Mononuclear cell (primary cell): ENCODE data around the gene FSIP1. TPM values are rescaled to one million over a fixed set of nuclear protein-coding genes. Genes with fewer than 3 reads are reported as not detected.

ENCODE experiments used
- H3K27me3 ChIP-seq: 2 replicates; pipeline ENCODE4 v1.6.0; 2011; ENCODE audit warnings: low read length, control low read depth; ENCODE audit not compliant: insufficient read depth
- H3K4me1 ChIP-seq: 2 replicates; pipeline ENCODE4 v1.5.1; 2011; ENCODE audit warnings: mild to moderate bottlenecking, low read length, control low read depth; ENCODE audit not compliant: insufficient read depth
- H3K4me3 ChIP-seq: 2 replicates; pipeline ENCODE4 v1.5.1; 2011; ENCODE audit warnings: mild to moderate bottlenecking, low read length, moderate library complexity
- H3K9me3 ChIP-seq: 2 replicates; pipeline ENCODE4 v1.5.1; 2011; ENCODE audit warnings: low read depth, mild to moderate bottlenecking, control low read depth, low read length
- total RNA-seq: library from RNA; depleted of rRNA; stranded (reverse); fragments of >200 nt; gene quantifications from one replicate; pipeline ENCODE4 v1.2.3, GENCODE V29; 2012

The FSIP1 gene
- total RNA-seq, 1 donor: 0.94 TPM

- Histone ChIP-seq H3K4me1 (no peaks in the 10 kb centered on the region), H3K9me3 (no peaks in the 10 kb centered on the region), H3K27me3 (no peaks in the 10 kb centered on the region), H3K4me3 (no peak overlapping the region)
These were observed 110.5 kb downstream of the FSIP1 start for GRCh38 chr15:39672184-39672583.

GRCh38 chr15:39670687-39671086 lies 112.0 kb downstream of the FSIP1 start:
- no peak overlapping the region for H3K4me3 ChIP-seq
- H3K4me1 ChIP-seq: no peaks in the 10 kb centered on the region

GRCh38 chr15:39669661-39670060 lies 113.0 kb downstream of the FSIP1 start:
- H3K4me3 ChIP-seq: no peak overlapping the region
- no peaks in the 10 kb centered on the region for H3K4me1 ChIP-seq
- no peaks in the 10 kb centered on the region for H3K27me3 ChIP-seq
- H3K9me3 ChIP-seq: no peaks in the 10 kb centered on the region

More at GRCh38 chr15:39670687-39671086, 112.0 kb downstream of the FSIP1 start:
- H3K9me3 ChIP-seq: no peaks in the 10 kb centered on the region
- no peaks in the 10 kb centered on the region for H3K27me3 ChIP-seq

DNA sequence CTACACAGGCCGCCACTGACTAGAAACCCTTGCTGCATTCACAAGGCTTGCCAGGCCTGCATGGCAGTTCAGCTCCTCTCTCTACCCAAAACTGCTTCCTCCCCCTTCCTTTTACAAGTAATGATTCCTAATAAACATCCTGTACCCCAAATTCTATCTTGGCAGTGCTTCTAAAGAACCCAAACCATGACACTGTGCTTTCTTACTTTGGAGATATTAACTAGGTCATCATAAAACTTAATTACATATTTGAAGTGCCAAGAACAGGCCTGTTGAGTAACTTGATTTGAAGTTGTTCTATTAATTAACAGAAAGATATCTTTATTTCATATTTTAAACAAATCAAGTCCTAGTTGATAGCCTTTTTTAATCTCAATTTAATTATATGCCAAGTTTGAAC lies 113.4 kb downstream of the FSIP1 start:
- Histone ChIP-seq H3K4me3 (no peak overlapping the region), H3K27me3 (no peaks in the 10 kb centered on the region), H3K4me1 (no peaks in the 10 kb centered on the region), H3K9me3 (no peaks in the 10 kb centered on the region)

DNA sequence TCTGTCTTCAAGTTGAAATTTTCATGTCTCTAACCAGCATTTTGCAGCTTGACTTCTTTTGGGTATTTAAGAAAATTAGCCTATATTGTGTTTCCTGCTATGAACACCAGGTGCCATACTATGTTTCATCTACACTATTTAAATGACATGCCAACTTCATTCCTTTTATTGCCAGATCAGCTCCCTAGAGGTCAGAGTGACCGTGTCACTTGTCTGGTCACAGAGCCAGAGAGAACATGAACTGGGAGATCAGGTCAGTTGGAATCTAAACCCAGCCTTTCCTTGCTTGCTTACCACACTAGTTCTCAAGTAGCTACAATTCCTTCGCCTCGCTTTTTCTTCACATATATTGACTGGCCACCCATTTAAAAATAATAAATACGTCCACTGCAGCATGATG lies 114.2 kb downstream of the FSIP1 start:
- H3K4me3 ChIP-seq: no peak overlapping the region
- H3K9me3 ChIP-seq: no peaks in the 10 kb centered on the region
- H3K4me1 ChIP-seq: no peaks in the 10 kb centered on the region
- no peaks in the 10 kb centered on the region for H3K27me3 ChIP-seq

DNA sequence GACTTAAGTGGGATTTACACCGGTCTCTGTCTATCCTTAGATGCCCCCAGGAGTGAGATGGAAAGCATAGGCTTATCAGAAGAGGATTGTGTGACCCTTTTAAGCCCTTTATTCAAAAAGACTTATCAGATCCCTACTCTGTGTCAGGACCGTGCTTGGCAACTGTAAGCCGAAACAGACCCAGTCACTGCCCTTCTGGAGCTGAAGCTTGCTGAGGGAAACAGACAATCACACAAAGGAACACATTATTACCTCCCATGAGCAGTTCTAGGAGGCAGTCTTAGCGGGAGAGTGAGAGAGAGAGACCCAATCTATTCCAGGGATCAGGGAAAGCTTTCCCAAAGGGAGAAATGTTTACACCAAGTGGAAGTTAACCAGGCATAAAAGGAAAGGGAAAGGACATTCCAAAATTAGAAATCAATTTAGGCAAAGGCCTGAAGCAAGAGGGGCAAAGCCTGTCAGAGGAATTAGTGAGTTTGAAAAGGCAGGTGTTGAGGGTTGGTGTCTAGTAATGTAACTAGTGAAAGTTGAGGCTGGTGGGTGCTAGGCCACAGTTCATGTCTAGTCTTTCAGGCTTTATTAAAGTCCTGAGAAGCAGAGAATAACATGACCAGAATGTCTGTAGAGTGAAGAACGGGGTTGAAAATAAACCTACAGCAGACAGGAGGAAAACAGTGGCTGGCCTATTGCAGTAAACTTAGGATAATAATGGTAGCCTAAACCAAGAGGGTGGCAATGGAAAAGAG lies 115.1 kb downstream of the FSIP1 start:
- Histone ChIP-seq H3K27me3 (no peaks in the 10 kb centered on the region), H3K4me3 (no peak overlapping the region), H3K9me3 (no peaks in the 10 kb centered on the region), H3K4me1 (no peaks in the 10 kb centered on the region)

GRCh38 chr15:39666677-39667076 lies 116.0 kb downstream of the FSIP1 start:
- no peak overlapping the region for H3K4me3 ChIP-seq
- H3K4me1 ChIP-seq: no peaks in the 10 kb centered on the region
- H3K9me3 ChIP-seq: no peaks in the 10 kb centered on the region
- no peaks in the 10 kb centered on the region for H3K27me3 ChIP-seq

DNA sequence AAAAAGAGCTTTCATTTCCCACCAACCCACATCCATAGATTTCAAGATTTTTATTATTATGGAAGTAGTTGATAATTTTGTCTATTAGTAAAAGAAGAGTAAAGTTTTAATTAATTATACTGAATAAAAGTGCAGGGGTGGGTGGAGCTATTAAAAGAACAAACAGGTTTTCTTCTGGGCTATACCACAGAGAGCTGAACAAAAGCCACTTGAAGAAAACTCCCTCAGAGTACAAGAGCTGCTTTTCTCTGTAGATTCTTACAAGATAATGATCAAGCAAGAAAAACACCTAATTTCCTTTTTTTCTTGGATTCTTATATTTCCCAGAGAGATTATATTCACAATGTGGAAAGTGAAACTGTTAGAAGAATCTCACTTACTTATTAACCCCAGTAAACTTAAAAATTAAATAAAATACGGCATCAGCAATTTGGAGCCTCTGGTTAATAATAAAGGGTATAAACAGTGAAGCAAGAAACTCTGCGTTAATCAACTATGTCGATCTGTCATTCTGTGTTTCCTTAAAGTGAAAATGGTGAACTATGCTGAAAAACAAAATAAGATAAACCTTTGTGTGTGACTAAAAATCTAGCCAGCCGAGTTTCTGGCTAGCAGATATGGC lies 116.9 kb downstream of the FSIP1 start:
- no peak overlapping the region for H3K4me3 ChIP-seq
- H3K27me3 ChIP-seq: no peaks in the 10 kb centered on the region
- no peaks in the 10 kb centered on the region for H3K4me1 ChIP-seq
- H3K9me3 ChIP-seq: no peaks in the 10 kb centered on the region

GRCh38 chr15:39663704-39664250 lies 118.9 kb downstream of the FSIP1 start:
- no peaks in the 10 kb centered on the region for H3K27me3 ChIP-seq
- H3K9me3 ChIP-seq: no peaks in the 10 kb centered on the region
- no peaks in the 10 kb centered on the region for H3K4me1 ChIP-seq
- no peak overlapping the region for H3K4me3 ChIP-seq

DNA sequence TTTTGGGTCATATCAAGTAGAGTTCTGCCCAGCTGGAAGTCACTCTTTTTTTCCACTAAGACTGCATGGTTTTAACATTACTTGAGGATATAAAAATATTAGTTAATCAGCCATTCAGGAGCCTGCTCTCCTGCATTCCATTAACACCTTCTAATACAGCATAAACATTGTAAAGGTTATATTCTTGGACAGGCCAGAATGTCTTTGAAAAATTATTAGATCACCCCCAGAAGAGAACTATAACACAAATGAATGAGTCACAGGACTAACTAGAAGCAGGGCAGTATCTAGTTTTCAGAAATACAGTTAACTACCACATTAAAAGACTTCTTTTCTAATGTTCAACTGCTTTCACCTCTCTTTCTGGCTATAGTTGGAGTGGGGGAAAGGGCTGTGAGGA lies 120.9 kb downstream of the FSIP1 start:
- no peaks in the 10 kb centered on the region for H3K9me3 ChIP-seq
- no peaks in the 10 kb centered on the region for H3K4me1 ChIP-seq
- H3K4me3 ChIP-seq: no peak overlapping the region
- no peaks in the 10 kb centered on the region for H3K27me3 ChIP-seq

- no peak overlapping the region for H3K4me3 ChIP-seq
- no peaks in the 10 kb centered on the region for H3K4me1 ChIP-seq
- H3K27me3 ChIP-seq: no peaks in the 10 kb centered on the region
- no peaks in the 10 kb centered on the region for H3K9me3 ChIP-seq
These were observed 123.9 kb downstream of the FSIP1 start for GRCh38 chr15:39658740-39659139.

DNA sequence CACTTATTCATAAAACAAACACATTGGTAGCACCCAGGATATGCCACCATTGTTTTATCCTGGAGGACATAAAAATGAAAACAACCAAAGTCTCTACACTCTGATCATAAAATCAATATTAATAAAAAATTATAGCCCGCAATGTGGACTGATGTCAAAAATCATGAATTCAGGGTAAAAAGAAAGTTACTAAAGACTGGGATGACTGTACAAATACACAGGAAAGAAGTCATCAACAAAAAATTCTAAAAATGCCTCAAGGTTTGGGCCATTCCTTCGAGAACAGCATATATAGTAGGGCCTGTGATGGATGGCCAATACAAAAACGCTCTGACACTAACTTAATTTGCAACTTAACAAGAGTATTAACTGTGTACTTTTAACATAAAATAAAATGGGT lies 125.0 kb downstream of the FSIP1 start:
- H3K27me3 ChIP-seq: no peaks in the 10 kb centered on the region
- H3K9me3 ChIP-seq: no peaks in the 10 kb centered on the region
- no peaks in the 10 kb centered on the region for H3K4me1 ChIP-seq
- no peak overlapping the region for H3K4me3 ChIP-seq

DNA sequence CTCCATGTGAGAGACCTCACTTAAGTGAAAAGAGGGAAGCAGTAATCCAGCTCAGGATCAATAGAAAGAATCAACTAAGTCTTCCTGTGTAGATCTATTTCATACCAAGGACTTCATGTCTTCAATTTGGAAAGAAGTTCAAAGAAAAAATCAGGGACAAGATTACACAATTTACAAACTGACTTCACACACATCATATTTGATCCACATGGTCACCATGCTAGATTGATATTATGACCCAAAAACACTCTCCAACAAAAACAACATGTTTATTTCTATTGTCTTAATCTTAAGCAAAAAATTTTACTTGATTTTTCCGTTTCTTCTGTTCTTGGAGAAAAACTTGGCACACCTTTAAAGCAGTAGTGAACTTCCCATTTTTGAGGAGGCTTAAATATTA lies 125.5 kb downstream of the FSIP1 start:
- no peak overlapping the region for H3K4me3 ChIP-seq
- H3K4me1 ChIP-seq: no peaks in the 10 kb centered on the region
- no peaks in the 10 kb centered on the region for H3K9me3 ChIP-seq
- no peaks in the 10 kb centered on the region for H3K27me3 ChIP-seq

- Histone ChIP-seq H3K9me3 (no peaks in the 10 kb centered on the region), H3K4me3 (no peak overlapping the region), H3K4me1 (no peaks in the 10 kb centered on the region), H3K27me3 (no peaks in the 10 kb centered on the region)
These were observed 128.3 kb downstream of the FSIP1 start for GRCh38 chr15:39654304-39654703.

GRCh38 chr15:39651881-39652280 lies 130.8 kb downstream of the FSIP1 start:
- Histone ChIP-seq H3K9me3 (no peaks in the 10 kb centered on the region), H3K4me1 (no peaks in the 10 kb centered on the region), H3K27me3 (no peaks in the 10 kb centered on the region), H3K4me3 (no peak overlapping the region)

DNA sequence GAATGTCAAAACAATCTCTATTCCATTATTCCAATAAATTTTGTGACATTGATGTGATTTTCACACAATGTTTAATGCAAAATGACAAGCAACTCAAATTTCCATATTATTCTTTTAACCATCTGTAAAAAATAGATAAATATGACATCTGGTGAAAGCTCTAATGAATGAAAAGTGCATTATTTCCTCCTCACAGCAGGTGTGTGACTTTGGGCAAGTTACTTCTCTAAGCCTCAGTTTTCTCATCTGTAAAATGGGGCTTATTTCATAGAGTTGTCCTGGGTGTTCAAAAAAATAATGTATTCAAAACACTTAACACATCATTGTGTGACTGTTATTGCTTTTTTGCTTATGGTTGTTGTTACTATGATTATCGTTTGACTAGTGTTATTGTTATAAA lies 131.3 kb downstream of the FSIP1 start:
- no peaks in the 10 kb centered on the region for H3K27me3 ChIP-seq
- no peaks in the 10 kb centered on the region for H3K4me1 ChIP-seq
- no peaks in the 10 kb centered on the region for H3K9me3 ChIP-seq
- H3K4me3 ChIP-seq: no peak overlapping the region
